ENCODE data around the gene DAO.

GRCh38 chr12:108865169-108865568 is 14.7 kb upstream of the DAO start:
- no peak for TF ChIP-seq EZH2 (IDR thresholded peaks at IDR 0.05; ENCODE audit: borderline replicate concordance, low read depth, low read length, severe bottlenecking)
- TF ChIP-seq, protein P1, sequence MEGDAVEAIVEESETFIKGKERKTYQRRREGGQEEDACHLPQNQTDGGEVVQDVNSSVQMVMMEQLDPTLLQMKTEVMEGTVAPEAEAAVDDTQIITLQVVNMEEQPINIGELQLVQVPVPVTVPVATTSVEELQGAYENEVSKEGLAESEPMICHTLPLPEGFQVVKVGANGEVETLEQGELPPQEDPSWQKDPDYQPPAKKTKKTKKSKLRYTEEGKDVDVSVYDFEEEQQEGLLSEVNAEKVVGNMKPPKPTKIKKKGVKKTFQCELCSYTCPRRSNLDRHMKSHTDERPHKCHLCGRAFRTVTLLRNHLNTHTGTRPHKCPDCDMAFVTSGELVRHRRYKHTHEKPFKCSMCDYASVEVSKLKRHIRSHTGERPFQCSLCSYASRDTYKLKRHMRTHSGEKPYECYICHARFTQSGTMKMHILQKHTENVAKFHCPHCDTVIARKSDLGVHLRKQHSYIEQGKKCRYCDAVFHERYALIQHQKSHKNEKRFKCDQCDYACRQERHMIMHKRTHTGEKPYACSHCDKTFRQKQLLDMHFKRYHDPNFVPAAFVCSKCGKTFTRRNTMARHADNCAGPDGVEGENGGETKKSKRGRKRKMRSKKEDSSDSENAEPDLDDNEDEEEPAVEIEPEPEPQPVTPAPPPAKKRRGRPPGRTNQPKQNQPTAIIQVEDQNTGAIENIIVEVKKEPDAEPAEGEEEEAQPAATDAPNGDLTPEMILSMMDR (IDR thresholded peaks at IDR 0.05; ENCODE audit: borderline replicate concordance, extremely low read depth, low read length, poor library complexity, severe bottlenecking) = no peak

All from DND-41 (cell line).